Endothelial cell of umbilical vein (primary cell): ENCODE results near the gene KRTAP20-1. TPM values are rescaled to one million over a fixed set of nuclear protein-coding genes. Genes with fewer than 3 reads are reported as not detected.

ENCODE experiments used
- BruUV-seq: library from RNA; stranded (reverse); fragments of 400-500 nt; replicated peaks from 2 replicates; lab custom pipeline; 2021; lab: Mats Ljungman, UMichigan
- CTCF ChIA-PET: fragments of 300-600, 350-600 bp; sonication (Branson Sonifier 250); formaldehyde crosslinking; loops from one replicate; lab custom pipeline; 2021; ENCODE audit warnings: antibody characterized with exemption, inconsistent platforms; lab: Charles Lee
- POLR2A ChIA-PET: fragments of 300-600, 350-600 bp; sonication (Branson Sonifier 250); formaldehyde crosslinking; loops from one replicate; lab custom pipeline; 2021; ENCODE audit warnings: antibody characterized with exemption, inconsistent platforms; lab: Charles Lee
- DNase-seq: peaks from one replicate; pipeline ENCODE4 v3.0.0-alpha.2; 2011; ENCODE audit warnings: low read depth, low spot score
- FAIRE-seq: peaks from 2 replicates; lab custom pipeline; 2011; peaks lifted over from hg19 to GRCh38; lab: Jason Lieb, UNC
- H2AFZ ChIP-seq: 2 replicates; pipeline ENCODE4 v1.6.0; 2012; ENCODE audit warnings: low read depth, low read length, control low read depth, inconsistent platforms
- H3K27ac ChIP-seq: 2 replicates; pipeline ENCODE4 v1.5.1; 2011; ENCODE audit warnings: low read depth, mild to moderate bottlenecking, control low read depth, low read length, moderate library complexity; ENCODE audit not compliant: insufficient read depth
- H3K27me3 ChIP-seq, 2 experiments: 2 replicates each; pipeline versions ENCODE4 v1.6.0 to v1.6.1; 2011; ENCODE audit warnings: low read length in 2 of 2, mixed read lengths in 1 of 2; ENCODE audit not compliant: control insufficient read depth in 2 of 2, insufficient read depth in 2 of 2
- H3K36me3 ChIP-seq, 2 experiments: 2 replicates in 1 of 2; 3 replicates in 1 of 2; pipeline ENCODE4 v1.5.1; 2011; ENCODE audit warnings: low read length in 2 of 2, mild to moderate bottlenecking in 1 of 2, moderate library complexity in 1 of 2; ENCODE audit not compliant: control insufficient read depth in 2 of 2, insufficient read depth in 2 of 2; ENCODE audit errors: extremely low read depth in 1 of 2
- H3K4me1 ChIP-seq: 3 replicates; pipeline ENCODE4 v1.5.1; 2011; ENCODE audit warnings: mild to moderate bottlenecking, low read length; ENCODE audit not compliant: control insufficient read depth, insufficient read depth; ENCODE audit errors: extremely low read depth
- H3K4me2 ChIP-seq: 2 replicates; pipeline ENCODE4 v1.6.1; 2011; ENCODE audit warnings: low read length, control low read depth, mixed read lengths; ENCODE audit not compliant: insufficient read depth
- H3K4me3 ChIP-seq, 3 experiments: fragments of 200-600 bp in 1 of 3; sonication (generic), shearing (Covaris generic) in 1 of 3; replicated peaks in 1 of 3; 2 replicates each; pipeline ENCODE4 v1.5.1; 2011 to 2016; ENCODE audit warnings: control low read depth in 3 of 3, low read length in 3 of 3, mild to moderate bottlenecking in 2 of 3, inconsistent platforms in 1 of 3, low read depth in 1 of 3, moderate library complexity in 1 of 3; ENCODE audit not compliant: insufficient read depth in 1 of 3
- H3K79me2 ChIP-seq: 2 replicates; pipeline ENCODE4 v1.6.0; 2012; ENCODE audit warnings: low read length, inconsistent platforms; ENCODE audit not compliant: control insufficient read depth, insufficient read depth
- H3K9ac ChIP-seq: replicated peaks from 2 replicates; pipeline ENCODE3; 2011; ENCODE audit warnings: low read length, control low read depth; ENCODE audit not compliant: insufficient read depth; ENCODE audit errors: extremely low read depth
- H3K9me1 ChIP-seq: replicated peaks from 3 replicates; pipeline ENCODE4 v1.6.0; 2011; ENCODE audit warnings: mild to moderate bottlenecking, low read length; ENCODE audit not compliant: control insufficient read depth, insufficient read depth; ENCODE audit errors: extremely low read depth
- H3K9me3 ChIP-seq: replicated peaks from 2 replicates; pipeline ENCODE4 v1.5.1; 2012; ENCODE audit warnings: low read length, inconsistent platforms; ENCODE audit not compliant: control insufficient read depth, insufficient read depth
- H4K20me1 ChIP-seq: replicated peaks from 2 replicates; pipeline ENCODE3; 2011; ENCODE audit warnings: mild to moderate bottlenecking, low read length; ENCODE audit not compliant: control insufficient read depth, insufficient read depth; ENCODE audit errors: extremely low read depth
- CTCF ChIP-seq, 2 donors: IDR thresholded peaks; 1 replicate in 1 of 2; 2 replicates in 1 of 2; pipeline ENCODE4 v1.5.1; 2011; ENCODE audit warnings: low read length in 2 of 2, mild to moderate bottlenecking in 2 of 2, moderate library complexity in 2 of 2, control low read depth in 1 of 2, inconsistent platforms in 1 of 2, low read depth in 1 of 2; ENCODE audit not compliant: insufficient read depth in 1 of 2; ENCODE audit errors: extremely low read depth in 1 of 2
- FOS ChIP-seq: IDR thresholded peaks from 2 replicates; pipeline ENCODE4 v1.6.1; 2011; ENCODE audit warnings: mild to moderate bottlenecking, low read length, moderate library complexity, borderline replicate concordance; ENCODE audit not compliant: insufficient read depth
- GATA2 ChIP-seq: IDR thresholded peaks from 2 replicates; pipeline ENCODE4 v1.7.0; 2011; ENCODE audit warnings: low read depth, mild to moderate bottlenecking, moderate library complexity, mixed read lengths, low read length; ENCODE audit not compliant: insufficient read length, insufficient read depth
- JUN ChIP-seq: IDR thresholded peaks from 2 replicates; pipeline ENCODE4 v1.6.1; 2011; ENCODE audit warnings: borderline replicate concordance, low read depth; ENCODE audit not compliant: insufficient read length, insufficient read depth
- MYC ChIP-seq: IDR thresholded peaks from one replicate; pipeline ENCODE4 v1.6.1; 2011; ENCODE audit warnings: mild to moderate bottlenecking, low read depth, low read length
- dilution Hi-C: fragments of 300-500 bp; cut with MboI; formaldehyde crosslinking; loops from one replicate; pipeline ENCODE4 v1.15.0; 2019; ENCODE audit warnings: low sequenced_read_pairs; ENCODE audit not compliant: extremely low pct_ligation_motif_present
- intact Hi-C: fragments of 100-400 bp; cut with micrococcal nuclease; formaldehyde crosslinking; loops from one replicate; pipeline ENCODE4 v1.10.0; 2022
- polyA plus RNA-seq, 4 experiments: library from polyadenylated mRNA; depleted of rRNA in 3 of 4; stranded (reverse) in 3 of 4; unstranded in 1 of 4; fragments of >200 nt; gene quantifications; 2 replicates each; pipeline versions ENCODE4 v1.2.1 to v1.2.3, GENCODE V29; 2011 to 2012; ENCODE audit warnings: missing spikeins in 1 of 4
- small RNA-seq: library from RNA; depleted of rRNA; stranded (forward); fragments of <200 nt; gene quantifications from one replicate; pipeline ENCODE3, GENCODE V24; 2012; ENCODE audit warnings: low replicate concordance, low read depth; ENCODE audit not compliant: insufficient read depth, insufficient read length
- total RNA-seq: library from RNA; stranded (reverse); gene quantifications from 2 replicates; pipeline ENCODE4 v1.2.3, GENCODE V29; 2021

KRTAP20-1 gene
- total and polyA plus RNA-seq, 2 donors (not counting 3 experiments of a cell fraction or from before 2014, with no cell fraction given): not detected

GRCh38 chr21:30652891-30653290, 36.7 kb downstream of the KRTAP20-1 start:
- H2AFZ ChIP-seq: no peak overlapping the region
- H3K9me3 ChIP-seq: no peaks in the 10 kb centered on the region
- no TSS peak for BruUV-seq
- H3K9me1 ChIP-seq: no peaks in the 10 kb centered on the region
- intact Hi-C loops (no loop called here), dilution Hi-C loops (no loop called here)
- H3K36me3 ChIP-seq: no peaks in the 10 kb centered on the region
- H3K79me2 ChIP-seq: no peaks in the 10 kb centered on the region
- H3K27me3 ChIP-seq: no peaks in the 10 kb centered on the region
- FAIRE-seq (no peak), DNase-seq (no peak)
- no peaks in the 10 kb centered on the region for H4K20me1 ChIP-seq
- no peaks in the 10 kb centered on the region for H3K4me1 ChIP-seq
- CTCF ChIA-PET: no interaction called here
- H3K9ac ChIP-seq: no peak overlapping the region
- POLR2A ChIA-PET: no interaction called here
- TF ChIP-seq JUN (no peak), CTCF (IDR thresholded peaks at IDR 0.05; ENCODE audit: extremely low read depth in 1 of 2, insufficient read depth in 1 of 2, low read depth in 1 of 2, low read length in 2 of 2) (no peak), GATA2 (no peak), MYC (no peak), FOS (no peak)
- no peak overlapping the region for H3K4me2 ChIP-seq
- no peak overlapping the region for H3K27ac ChIP-seq
- H3K4me3 ChIP-seq: no peak overlapping the region

Small RNAs within 50 kb of the gene (small RNA-seq; reads per million reads assigned to genes)
- gene KRTAP20-1: not detected
- gene KRTAP20-3: not detected
- not detected for gene KRTAP20-4
- gene KRTAP22-1: not detected
- not detected for gene KRTAP22-2

Other genes starting within 250 kb of the KRTAP20-1 start
- not detected in 2 replicates for gene KRTAP13-2, start 244.2 kb upstream of the KRTAP20-1 start, total RNA-seq
- not detected in 2 replicates for gene KRTAP13-2, start 244.2 kb upstream of the KRTAP20-1 start, polyA plus RNA-seq
- not detected in 2 replicates for gene KRTAP13-1, start 220.4 kb upstream of the KRTAP20-1 start, total RNA-seq
- gene KRTAP13-1, start 220.4 kb upstream of the KRTAP20-1 start, polyA plus RNA-seq: not detected in 2 replicates
- not detected in 2 replicates for gene KRTAP13-3, start 190.5 kb upstream of the KRTAP20-1 start, total RNA-seq
- gene KRTAP13-3, start 190.5 kb upstream of the KRTAP20-1 start, polyA plus RNA-seq: not detected in 2 replicates
- not detected in 2 replicates for gene KRTAP13-4, start 186.2 kb upstream of the KRTAP20-1 start, total RNA-seq
- not detected in 2 replicates for gene KRTAP13-4, start 186.2 kb upstream of the KRTAP20-1 start, polyA plus RNA-seq
- gene KRTAP15-1, start 176.2 kb upstream of the KRTAP20-1 start, total RNA-seq: not detected in 2 replicates
- not detected in 2 replicates for gene KRTAP15-1, start 176.2 kb upstream of the KRTAP20-1 start, polyA plus RNA-seq
- gene KRTAP19-1, start 136.1 kb upstream of the KRTAP20-1 start, total RNA-seq: not detected in 2 replicates
- gene KRTAP19-1, start 136.1 kb upstream of the KRTAP20-1 start, polyA plus RNA-seq: not detected in 2 replicates
- gene KRTAP19-2, start 129.0 kb upstream of the KRTAP20-1 start, total RNA-seq: not detected in 2 replicates
- gene KRTAP19-2, start 129.0 kb upstream of the KRTAP20-1 start, polyA plus RNA-seq: not detected in 2 replicates
- gene KRTAP19-3, start 124.4 kb upstream of the KRTAP20-1 start, total RNA-seq: not detected in 2 replicates
- gene KRTAP19-3, start 124.4 kb upstream of the KRTAP20-1 start, polyA plus RNA-seq: not detected in 2 replicates
- gene KRTAP19-4, start 119.3 kb upstream of the KRTAP20-1 start, total RNA-seq: not detected in 2 replicates
- not detected in 2 replicates for gene KRTAP19-4, start 119.3 kb upstream of the KRTAP20-1 start, polyA plus RNA-seq
- gene KRTAP19-5, start 114.3 kb upstream of the KRTAP20-1 start, total RNA-seq: not detected in 2 replicates
- not detected in 2 replicates for gene KRTAP19-5, start 114.3 kb upstream of the KRTAP20-1 start, polyA plus RNA-seq
- not detected in 2 replicates for gene KRTAP19-6, start 74.6 kb upstream of the KRTAP20-1 start, total RNA-seq
- gene KRTAP19-6, start 74.6 kb upstream of the KRTAP20-1 start, polyA plus RNA-seq: not detected in 2 replicates
- not detected in 2 replicates for gene KRTAP19-7, start 55.1 kb upstream of the KRTAP20-1 start, total RNA-seq
- not detected in 2 replicates for gene KRTAP19-7, start 55.1 kb upstream of the KRTAP20-1 start, polyA plus RNA-seq
- gene KRTAP22-2, start 26.0 kb upstream of the KRTAP20-1 start, total RNA-seq: not detected in 2 replicates
- not detected in 2 replicates for gene KRTAP22-2, start 26.0 kb upstream of the KRTAP20-1 start, polyA plus RNA-seq
- not detected in 2 replicates for gene KRTAP6-3, start 24.0 kb upstream of the KRTAP20-1 start, total RNA-seq
- gene KRTAP6-3, start 24.0 kb upstream of the KRTAP20-1 start, polyA plus RNA-seq: not detected in 2 replicates
- not detected in 2 replicates for gene KRTAP6-2, start 17.5 kb upstream of the KRTAP20-1 start, total RNA-seq
- not detected in 2 replicates for gene KRTAP6-2, start 17.5 kb upstream of the KRTAP20-1 start, polyA plus RNA-seq
- gene KRTAP22-1, start 15.3 kb upstream of the KRTAP20-1 start, total RNA-seq: not detected in 2 replicates
- gene KRTAP22-1, start 15.3 kb upstream of the KRTAP20-1 start, polyA plus RNA-seq: not detected in 2 replicates
- gene KRTAP6-1, start 2.5 kb upstream of the KRTAP20-1 start, total RNA-seq: not detected in 2 replicates
- gene KRTAP6-1, start 2.5 kb upstream of the KRTAP20-1 start, polyA plus RNA-seq: not detected in 2 replicates
- not detected in 2 replicates for gene KRTAP20-4, start 4.2 kb downstream of the KRTAP20-1 start, total RNA-seq
- gene KRTAP20-4, start 4.2 kb downstream of the KRTAP20-1 start, polyA plus RNA-seq: not detected in 2 replicates
- gene KRTAP20-2, start 18.8 kb downstream of the KRTAP20-1 start, total RNA-seq: not detected in 2 replicates
- not detected in 2 replicates for gene KRTAP20-2, start 18.8 kb downstream of the KRTAP20-1 start, polyA plus RNA-seq
- gene KRTAP20-3, start 26.4 kb downstream of the KRTAP20-1 start, total RNA-seq: not detected in 2 replicates
- gene KRTAP20-3, start 26.4 kb downstream of the KRTAP20-1 start, polyA plus RNA-seq: not detected in 2 replicates
- not detected in 2 replicates for gene KRTAP21-3, start 102.4 kb downstream of the KRTAP20-1 start, total RNA-seq
- gene KRTAP21-3, start 102.4 kb downstream of the KRTAP20-1 start, polyA plus RNA-seq: not detected in 2 replicates
- gene KRTAP21-2, start 130.8 kb downstream of the KRTAP20-1 start, total RNA-seq: not detected in 2 replicates
- not detected in 2 replicates for gene KRTAP21-2, start 130.8 kb downstream of the KRTAP20-1 start, polyA plus RNA-seq
- gene KRTAP21-1, start 139.0 kb downstream of the KRTAP20-1 start, total RNA-seq: not detected in 2 replicates
- gene KRTAP21-1, start 139.0 kb downstream of the KRTAP20-1 start, polyA plus RNA-seq: not detected in 2 replicates
- gene KRTAP8-1, start 196.8 kb downstream of the KRTAP20-1 start, total RNA-seq: not detected in 2 replicates
- gene KRTAP8-1, start 196.8 kb downstream of the KRTAP20-1 start, polyA plus RNA-seq: not detected in 2 replicates
- not detected in 2 replicates for gene KRTAP7-1, start 213.3 kb downstream of the KRTAP20-1 start, total RNA-seq
- not detected in 2 replicates for gene KRTAP7-1, start 213.3 kb downstream of the KRTAP20-1 start, polyA plus RNA-seq